Lung (tissue), 12 donors: ENCODE data around the gene NNT. TPM values are rescaled to one million over a fixed set of nuclear protein-coding genes. Genes with fewer than 3 reads are reported as not detected.

ENCODE experiments used
- ATAC-seq: fragments of 200-7000 bp; cut with Tn5 transposase; one replicate; pipeline ENCODE4 v1.9.1; 2020; ENCODE audit warnings: moderate number of reproducible peaks; ENCODE audit not compliant: insufficient read depth, low FRiP score
- DNase-seq, 3 donors: peaks; one replicate each; pipeline ENCODE4 v3.0.0-alpha.2; 2013 to 2017
- H3K27ac ChIP-seq, 2 donors: one replicate each; pipeline ENCODE4 v1.5.1; 2013; ENCODE audit warnings: mild to moderate bottlenecking in 2 of 2, moderate library complexity in 2 of 2, control low read depth in 1 of 2, inconsistent platforms in 1 of 2, low read depth in 1 of 2, low read length in 1 of 2
- H3K27me3 ChIP-seq, 3 donors: one replicate each; pipeline ENCODE4 v1.5.1; 2013; ENCODE audit warnings: low read length in 2 of 3; ENCODE audit not compliant: control insufficient read depth in 3 of 3, insufficient read depth in 3 of 3
- H3K36me3 ChIP-seq, 4 donors: one replicate each; pipeline ENCODE4 v1.5.1; 2013; ENCODE audit warnings: low read length in 4 of 4, mild to moderate bottlenecking in 1 of 4, moderate library complexity in 1 of 4; ENCODE audit not compliant: control insufficient read depth in 4 of 4, insufficient read depth in 4 of 4
- H3K4me1 ChIP-seq, 5 donors: one replicate each; pipeline ENCODE4 v1.5.1; 2013; ENCODE audit warnings: low read length in 5 of 5, mild to moderate bottlenecking in 2 of 5, moderate library complexity in 1 of 5; ENCODE audit not compliant: control insufficient read depth in 5 of 5, insufficient read depth in 5 of 5
- H3K4me3 ChIP-seq: one replicate; pipeline ENCODE4 v1.5.1; 2013; ENCODE audit warnings: mild to moderate bottlenecking, control low read depth, moderate library complexity
- H3K9ac ChIP-seq, 2 donors: one replicate each; pipeline ENCODE4 v1.5.1; 2013; ENCODE audit warnings: low read length in 2 of 2, control low read depth in 1 of 2; ENCODE audit not compliant: insufficient read depth in 1 of 2
- H3K9me3 ChIP-seq, 4 donors: one replicate each; pipeline ENCODE4 v1.5.1; 2013; ENCODE audit warnings: low read length in 3 of 4, mild to moderate bottlenecking in 1 of 4, moderate library complexity in 1 of 4; ENCODE audit not compliant: control insufficient read depth in 4 of 4, insufficient read depth in 3 of 4
- CTCF ChIP-seq: IDR thresholded peaks from 2 replicates; pipeline ENCODE4 v1.5.1; 2012; ENCODE audit warnings: mild to moderate bottlenecking; ENCODE audit errors: control extremely low read depth, extremely low read depth
- WGBS, 2 donors: extraction: QIAGEN DNeasy Blood & Tissue Kit; methylation state at CpG; one replicate each; pipeline ENCODE4 v1.1.7; 2013; 5-methylcytosine and 5-hydroxymethylcytosine counted together
- polyA plus RNA-seq, 2 donors: library from polyadenylated mRNA; stranded (reverse); fragments of 200-250 nt; gene quantifications; one replicate each; pipeline ENCODE4 v1.2.1, GENCODE V29; 2013
- total RNA-seq, 2 donors: library from RNA; depleted of rRNA in 1 of 2; stranded (reverse); fragments of >200 nt in 1 of 2; gene quantifications; one replicate each; pipeline ENCODE4 v1.2.1, GENCODE V29; 2014 to 2021
- donor health status: control.
- donor health status: control.
- donor health status: Bipolar disorder and iron deficiency.
- donor health status: healthy.
- donor health status: DM: yes; HTN: yes; CAD: no.

NNT gene
- total and polyA plus RNA-seq, 4 donors: 8.5 to 96.9 (median 35.0) TPM

GRCh38 chr5:43603344-43604217 lies 601 bp downstream of the NNT start:
- Histone ChIP-seq H3K4me3 (peak overlapping the region; percentile 85), H3K27me3 (no peaks in the 10 kb centered on the region), H3K36me3 (peaks cover 1 to 5% (median 2%) of the 10 kb centered on the region in 4 donors), H3K27ac (peak overlapping the region; percentile 87 to 98), H3K9me3 (no peaks in the 10 kb centered on the region), H3K9ac (peak overlapping the region; percentile 83 to 87), H3K4me1 (peaks cover 2 to 16% (median 4%) of the 10 kb centered on the region in 5 donors)
- DNase-seq (peak; percentile 40 to 65 (median 43)), ATAC-seq (peak; percentile 73)
- no peak for TF ChIP-seq CTCF
- WGBS, 2 donors: 0 to 1% methylated on average over 46 to 49 of the region's 49 CpGs

GRCh38 chr5:43604699-43605098 lies 1.7 kb downstream of the NNT start:
- Histone ChIP-seq H3K27ac (peak overlapping the region in 1 of 2 donors; percentile 84), H3K4me1 (peaks cover 2 to 16% (median 4%) of the 10 kb centered on the region in 5 donors), H3K36me3 (peaks cover 2 to 9% (median 4%) of the 10 kb centered on the region in 4 donors), H3K4me3 (no peak overlapping the region), H3K9me3 (no peaks in the 10 kb centered on the region), H3K9ac (no peak overlapping the region), H3K27me3 (no peaks in the 10 kb centered on the region)
- no peak for DNase-seq
- TF ChIP-seq CTCF: no peak
- 90 to 91% methylated on average over 4 of the region's 4 CpGs for WGBS, 2 donors
- no peak for ATAC-seq

- Histone ChIP-seq H3K4me3 (no peak overlapping the region), H3K27me3 (no peaks in the 10 kb centered on the region), H3K36me3 (peaks cover 5 to 18% (median 14%) of the 10 kb centered on the region in 4 donors), H3K9ac (no peak overlapping the region), H3K27ac (no peak overlapping the region), H3K9me3 (no peaks in the 10 kb centered on the region), H3K4me1 (peaks cover 2 to 14% (median 4%) of the 10 kb centered on the region in 5 donors)
- 76 to 92% methylated on average over 3 of the region's 3 CpGs for WGBS, 2 donors
- TF ChIP-seq CTCF: no peak
- no peak for ATAC-seq
- DNase-seq: no peak
Observed at GRCh38 chr5:43606351-43606750, 3.4 kb downstream of the NNT start.
